SK-N-SH (cell line): ENCODE data around the gene IDI2. TPM values are rescaled to one million over a fixed set of nuclear protein-coding genes. Genes with fewer than 3 reads are reported as not detected.

Experiments used
- CTCF ChIA-PET: fragments of 300-600, 350-600 bp; formaldehyde crosslinking; extraction: SDS; loops from one replicate; lab custom pipeline; 2021; lab: Yijun Ruan, JAX
- POLR2A ChIA-PET: fragments of 350-600 bp; sonication (Branson Sonifier 250); formaldehyde crosslinking; extraction: SDS; loops from one replicate; lab custom pipeline; 2020; ENCODE audit warnings: antibody characterized with exemption, inconsistent platforms; lab: Yijun Ruan, JAX
- DNase-seq: peaks from one replicate; pipeline ENCODE4 v3.0.0; 2012
- H2AFZ ChIP-seq: fragments of 200-600 bp; sonication (generic); 2 replicates; pipeline ENCODE4 v1.8.1; 2016; ENCODE audit warnings: antibody characterized with exemption, mild to moderate bottlenecking, low read depth
- H3F3A ChIP-seq: fragments of 200-600 bp; sonication (generic); replicated peaks from 2 replicates; pipeline ENCODE3; 2016; ENCODE audit warnings: antibody characterized with exemption, mild to moderate bottlenecking; ENCODE audit not compliant: insufficient read depth
- H3K27ac ChIP-seq, 2 experiments: fragments of 200-500 bp in 1 of 2; fragments of 200-600 bp in 1 of 2; sonication (Bioruptor generic) in 1 of 2; sonication (generic), shearing (Covaris generic) in 1 of 2; 2 replicates each; pipeline versions ENCODE4 v1.5.1 to v1.6.1; 2014 to 2016; ENCODE audit warnings: low read depth in 2 of 2, inconsistent platforms in 1 of 2, low read length in 1 of 2, mild to moderate bottlenecking in 1 of 2, mixed read lengths in 1 of 2
- H3K27me3 ChIP-seq: fragments of 200-600 bp; sonication (generic), shearing (Covaris generic); 2 replicates; pipeline ENCODE4 v1.6.1; 2016; ENCODE audit warnings: mixed run types; ENCODE audit not compliant: insufficient read depth
- H3K36me3 ChIP-seq, 2 experiments: fragments of 200-500 bp in 1 of 2; fragments of 200-600 bp in 1 of 2; sonication (Bioruptor generic) in 1 of 2; sonication (generic) in 1 of 2; replicated peaks in 1 of 2; 2 replicates each; pipeline versions ENCODE3 to v1.5.1; 2014 to 2016; ENCODE audit warnings: low read length in 1 of 2, mild to moderate bottlenecking in 1 of 2; ENCODE audit not compliant: insufficient read depth in 2 of 2, control insufficient read depth in 1 of 2
- H3K4me1 ChIP-seq, 2 experiments: fragments of 200-500 bp in 1 of 2; fragments of 200-600 bp in 1 of 2; sonication (Bioruptor generic) in 1 of 2; sonication (generic), shearing (Covaris generic) in 1 of 2; 2 replicates each; pipeline versions ENCODE4 v1.5.1 to v1.6.1; 2014 to 2016; ENCODE audit warnings: low read depth in 1 of 2, low read length in 1 of 2, mixed run types in 1 of 2; ENCODE audit not compliant: insufficient read depth in 2 of 2, control insufficient read depth in 1 of 2
- H3K4me2 ChIP-seq: fragments of 200-600 bp; sonication (generic), shearing (Covaris generic); 2 replicates; pipeline ENCODE4 v1.6.1; 2017; ENCODE audit warnings: mixed run types
- H3K4me3 ChIP-seq, 2 experiments: fragments of 200-500 bp in 1 of 2; fragments of 200-600 bp in 1 of 2; sonication (Bioruptor generic) in 1 of 2; sonication (generic), shearing (Covaris generic) in 1 of 2; 2 replicates each; pipeline versions ENCODE4 v1.5.1 to v1.8.1; 2014 to 2016; ENCODE audit warnings: low read depth in 2 of 2, inconsistent platforms in 1 of 2, low read length in 1 of 2, mild to moderate bottlenecking in 1 of 2, mixed read lengths in 1 of 2, moderate library complexity in 1 of 2
- H3K79me2 ChIP-seq: fragments of 200-600 bp; sonication (generic); 2 replicates; pipeline ENCODE4 v1.8.1; 2017; ENCODE audit warnings: mild to moderate bottlenecking; ENCODE audit not compliant: insufficient read depth
- H3K9ac ChIP-seq: fragments of 200-600 bp; sonication (generic); 2 replicates; pipeline ENCODE4 v1.6.1; 2017; ENCODE audit warnings: mixed run types
- H3K9me2 ChIP-seq: fragments of 200-600 bp; sonication (generic); 2 replicates; pipeline ENCODE4 v1.6.1; 2017; ENCODE audit warnings: mixed run types
- H3K9me3 ChIP-seq: fragments of 200-600 bp; sonication (generic); 2 replicates; pipeline ENCODE4 v1.6.1; 2017; ENCODE audit warnings: mixed run types, mild to moderate bottlenecking, moderate library complexity
- H4K20me1 ChIP-seq: fragments of 200-600 bp; sonication (generic); 2 replicates; pipeline ENCODE4 v1.6.1; 2017; ENCODE audit warnings: mild to moderate bottlenecking, mixed run types; ENCODE audit not compliant: insufficient read depth
- CHD2 ChIP-seq: fragments of 150-350 bp; IDR thresholded peaks from 2 replicates; pipeline ENCODE4 v1.6.1; 2018; ENCODE audit warnings: low read length; ENCODE audit not compliant: partially characterized antibody
- EP300 ChIP-seq, 2 experiments: IDR thresholded peaks; 2 replicates each; pipeline versions ENCODE4 v1.4.0 to v1.6.1; 2012; ENCODE audit warnings: borderline replicate concordance in 1 of 2, low read depth in 1 of 2, low read length in 1 of 2
- FOXJ3 ChIP-seq: sonication (generic); formaldehyde crosslinking; IDR thresholded peaks from 2 replicates; pipeline ENCODE4 v1.5.1; 2020; ENCODE audit warnings: mild to moderate bottlenecking, missing genetic modification reagents
- GABPA ChIP-seq: IDR thresholded peaks from 2 replicates; pipeline ENCODE4 v1.4.0; 2012; ENCODE audit warnings: low read depth, mild to moderate bottlenecking
- GATA2 ChIP-seq: sonication (generic); formaldehyde crosslinking; IDR thresholded peaks from 2 replicates; pipeline ENCODE4 v1.5.0; 2020; ENCODE audit warnings: mild to moderate bottlenecking, missing genetic modification reagents
- MXI1 ChIP-seq: IDR thresholded peaks from 2 replicates; pipeline ENCODE4 v1.6.1; 2012; ENCODE audit warnings: mild to moderate bottlenecking, low read depth, low read length, improper control_type of control experiment
- RAD21 ChIP-seq: IDR thresholded peaks from 2 replicates; pipeline ENCODE4 v1.6.1; 2012; ENCODE audit warnings: mild to moderate bottlenecking, low read length
- RCOR1 ChIP-seq: fragments of 150-350 bp; IDR thresholded peaks from 2 replicates; pipeline ENCODE4 v1.6.1; 2017; ENCODE audit warnings: antibody characterized with exemption, low read length
- TAF1 ChIP-seq: IDR thresholded peaks from 2 replicates; pipeline ENCODE4 v1.6.1; 2012; ENCODE audit warnings: low read depth, mild to moderate bottlenecking, low read length, moderate library complexity, borderline replicate concordance
- TCF12 ChIP-seq: IDR thresholded peaks from 2 replicates; pipeline ENCODE4 v1.4.0; 2012
- WGBS: methylation state at CpG from one replicate; pipeline ENCODE4 v1.1.6; 2017; ENCODE audit warnings: low lambda C conversion rate; 5-methylcytosine and 5-hydroxymethylcytosine counted together
- polyA plus RNA-seq, 3 experiments: library from polyadenylated mRNA; depleted of rRNA; stranded (reverse); fragments of >200 nt; gene quantifications; 2 replicates each; pipeline ENCODE4 v1.2.3, GENCODE V29; 2012
- TF ChIP-seq, protein P1 (sequence below): IDR thresholded peaks from 2 replicates; pipeline ENCODE4 v1.4.0; 2012; ENCODE audit warnings: low read depth, borderline replicate concordance
- TF ChIP-seq, protein P2 (sequence below): IDR thresholded peaks from 2 replicates; pipeline ENCODE4 v1.6.1; 2012; ENCODE audit warnings: mild to moderate bottlenecking, low read depth, low read length, moderate library complexity

IDI2 gene
- polyA plus RNA-seq, 1 of the 3 experiments (the other 2 are of a cell fraction): not detected

DNA sequence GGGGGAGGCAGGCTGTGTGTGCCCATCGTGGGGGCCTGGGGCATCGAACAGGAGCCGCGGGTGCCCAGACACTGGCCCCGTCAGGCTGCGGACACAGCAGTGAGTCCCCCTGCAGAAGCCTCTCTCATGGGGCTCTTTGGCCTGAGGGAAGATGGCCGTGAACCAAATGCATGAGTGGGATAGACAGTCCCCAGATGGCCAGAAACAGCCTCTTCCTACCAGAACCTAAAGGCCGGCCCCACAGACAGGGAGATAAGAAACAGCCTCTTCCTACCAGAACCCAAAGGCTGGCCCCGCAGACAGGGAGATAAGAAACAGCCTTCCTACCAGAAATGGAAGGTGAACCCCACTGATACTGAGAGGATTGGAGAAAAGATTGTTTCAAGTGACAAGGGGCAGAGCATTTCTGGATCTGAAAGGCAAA is 16.6 kb downstream of the IDI2 start:
- 66% methylated on average over 6 of the region's 9 CpGs for WGBS
- Histone ChIP-seq H2AFZ (no peak overlapping the region), H3K79me2 (peaks cover 24% of the 10 kb centered on the region), H3F3A (peaks cover 3% of the 10 kb centered on the region), H4K20me1 (peaks cover 8% of the 10 kb centered on the region; the same call in 1 of the 2 replicates), H3K4me1 (peaks cover 0 to 15% of the 10 kb centered on the region in 2 experiments; a peak in 1 of 4 replicates), H3K4me2 (no peak overlapping the region), H3K36me3 (peaks cover 76 to 86% of the 10 kb centered on the region in 2 experiments), H3K27ac (peak overlapping the region in 1 of 2 experiments; percentile 92; a peak in 2 of 4 replicates), H3K9ac (no peak overlapping the region), H3K27me3 (no peaks in the 10 kb centered on the region), H3K9me3 (no peaks in the 10 kb centered on the region), H3K4me3 (no peak overlapping the region), H3K9me2 (no peaks in the 10 kb centered on the region)
- TF ChIP-seq, protein P1, sequence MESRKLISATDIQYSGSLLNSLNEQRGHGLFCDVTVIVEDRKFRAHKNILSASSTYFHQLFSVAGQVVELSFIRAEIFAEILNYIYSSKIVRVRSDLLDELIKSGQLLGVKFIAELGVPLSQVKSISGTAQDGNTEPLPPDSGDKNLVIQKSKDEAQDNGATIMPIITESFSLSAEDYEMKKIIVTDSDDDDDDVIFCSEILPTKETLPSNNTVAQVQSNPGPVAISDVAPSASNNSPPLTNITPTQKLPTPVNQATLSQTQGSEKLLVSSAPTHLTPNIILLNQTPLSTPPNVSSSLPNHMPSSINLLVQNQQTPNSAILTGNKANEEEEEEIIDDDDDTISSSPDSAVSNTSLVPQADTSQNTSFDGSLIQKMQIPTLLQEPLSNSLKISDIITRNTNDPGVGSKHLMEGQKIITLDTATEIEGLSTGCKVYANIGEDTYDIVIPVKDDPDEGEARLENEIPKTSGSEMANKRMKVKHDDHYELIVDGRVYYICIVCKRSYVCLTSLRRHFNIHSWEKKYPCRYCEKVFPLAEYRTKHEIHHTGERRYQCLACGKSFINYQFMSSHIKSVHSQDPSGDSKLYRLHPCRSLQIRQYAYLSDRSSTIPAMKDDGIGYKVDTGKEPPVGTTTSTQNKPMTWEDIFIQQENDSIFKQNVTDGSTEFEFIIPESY: no peak
- TF ChIP-seq EP300 (IDR thresholded peaks at IDR 0.05; ENCODE audit: borderline replicate concordance in 1 of 2, low read depth in 1 of 2, low read length in 1 of 2): peak in 1 of 2 experiments; percentile 89; a peak in 2 of 4 replicates
- no peak for TF ChIP-seq TAF1
- TF ChIP-seq TCF12: peak; percentile 33; the same call in 1 of the 2 replicates
- TF ChIP-seq MXI1: peak; percentile 63; the same call in 1 of the 2 replicates
- no peak for TF ChIP-seq GABPA
- 0 out of 2 replicates have a peak, but pooled peaks have one; percentile 9 for TF ChIP-seq RAD21
- TF ChIP-seq CHD2: peak; percentile 65
- TF ChIP-seq, protein P2, sequence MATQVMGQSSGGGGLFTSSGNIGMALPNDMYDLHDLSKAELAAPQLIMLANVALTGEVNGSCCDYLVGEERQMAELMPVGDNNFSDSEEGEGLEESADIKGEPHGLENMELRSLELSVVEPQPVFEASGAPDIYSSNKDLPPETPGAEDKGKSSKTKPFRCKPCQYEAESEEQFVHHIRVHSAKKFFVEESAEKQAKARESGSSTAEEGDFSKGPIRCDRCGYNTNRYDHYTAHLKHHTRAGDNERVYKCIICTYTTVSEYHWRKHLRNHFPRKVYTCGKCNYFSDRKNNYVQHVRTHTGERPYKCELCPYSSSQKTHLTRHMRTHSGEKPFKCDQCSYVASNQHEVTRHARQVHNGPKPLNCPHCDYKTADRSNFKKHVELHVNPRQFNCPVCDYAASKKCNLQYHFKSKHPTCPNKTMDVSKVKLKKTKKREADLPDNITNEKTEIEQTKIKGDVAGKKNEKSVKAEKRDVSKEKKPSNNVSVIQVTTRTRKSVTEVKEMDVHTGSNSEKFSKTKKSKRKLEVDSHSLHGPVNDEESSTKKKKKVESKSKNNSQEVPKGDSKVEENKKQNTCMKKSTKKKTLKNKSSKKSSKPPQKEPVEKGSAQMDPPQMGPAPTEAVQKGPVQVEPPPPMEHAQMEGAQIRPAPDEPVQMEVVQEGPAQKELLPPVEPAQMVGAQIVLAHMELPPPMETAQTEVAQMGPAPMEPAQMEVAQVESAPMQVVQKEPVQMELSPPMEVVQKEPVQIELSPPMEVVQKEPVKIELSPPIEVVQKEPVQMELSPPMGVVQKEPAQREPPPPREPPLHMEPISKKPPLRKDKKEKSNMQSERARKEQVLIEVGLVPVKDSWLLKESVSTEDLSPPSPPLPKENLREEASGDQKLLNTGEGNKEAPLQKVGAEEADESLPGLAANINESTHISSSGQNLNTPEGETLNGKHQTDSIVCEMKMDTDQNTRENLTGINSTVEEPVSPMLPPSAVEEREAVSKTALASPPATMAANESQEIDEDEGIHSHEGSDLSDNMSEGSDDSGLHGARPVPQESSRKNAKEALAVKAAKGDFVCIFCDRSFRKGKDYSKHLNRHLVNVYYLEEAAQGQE: no peak
- peak; percentile 51; the same call in 1 of the 2 replicates for TF ChIP-seq RCOR1
- TF ChIP-seq GATA2 (CRISPR knock-in tag): peak; percentile 97
- peak; percentile 71 for TF ChIP-seq FOXJ3 (CRISPR knock-in tag)
- ChIA-PET POLR2A (interaction anchor here (1.0 kb wide), 2 partner anchors 21 to 40 kb away, joined by 3 to 4 read pairs; partner anchors contain the start of genes GTPBP4 and IDI1), CTCF (no interaction called here)
- peak; percentile 91 for DNase-seq
